ENCODE data around the gene PCDHGA9. TPM values are rescaled to one million over a fixed set of nuclear protein-coding genes. Genes with fewer than 3 reads are reported as not detected.

Gene PCDHGA9
- total RNA-seq, 1 experiment from 2014 or later, result 1.9 TPM

DNA sequence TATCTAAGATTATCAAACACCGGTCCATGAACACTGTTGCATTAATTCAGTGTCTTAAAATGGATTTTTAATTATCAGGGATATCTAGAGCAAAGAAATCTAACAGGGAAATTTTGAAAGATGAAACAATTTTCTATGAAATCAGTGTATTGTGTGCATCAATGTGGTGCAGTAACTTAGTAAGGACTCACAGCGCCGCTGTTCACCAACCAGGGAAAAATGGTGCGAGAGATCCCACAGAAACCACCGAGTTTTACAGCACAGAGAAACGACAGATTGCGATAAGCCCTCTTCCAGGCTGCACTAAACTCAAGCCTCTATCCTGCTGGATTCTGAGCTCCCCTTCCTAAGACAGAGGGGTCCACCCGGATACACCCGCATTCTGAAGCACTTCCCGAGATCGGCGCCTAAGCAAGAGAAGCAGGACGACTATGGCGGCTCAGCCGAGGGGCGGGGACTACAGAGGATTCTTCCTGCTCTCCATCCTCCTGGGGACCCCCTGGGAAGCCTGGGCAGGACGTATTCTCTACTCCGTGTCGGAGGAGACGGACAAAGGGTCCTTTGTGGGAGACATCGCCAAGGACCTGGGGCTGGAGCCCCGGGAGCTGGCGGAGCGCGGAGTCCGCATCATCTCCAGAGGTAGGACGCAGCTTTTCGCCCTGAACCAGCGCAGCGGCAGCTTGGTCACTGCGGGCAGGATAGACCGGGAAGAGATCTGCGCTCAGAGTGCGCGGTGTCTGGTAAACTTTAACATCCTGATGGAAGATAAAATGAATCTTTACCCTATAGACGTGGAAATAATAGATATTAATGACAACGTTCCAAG is 19.9 kb upstream of the PCDHGA9 start, which contains the start of gene PCDHGA7:
Gene PCDHGA7, plus strand, starts transcription at position 274 of the 826 bp plus-strand sequence. Its CDS starts 158 bp downstream, at position 432.
- Histone ChIP-seq H2AFZ (ENCODE audit: low read length) (no peak within 1 kb of the TSS), H3K27me3 (ENCODE audit: low read length) (no peaks in the 10 kb centered on the region), H3K36me3 (ENCODE audit: low read depth, low read length) (no peaks in the 10 kb centered on the region), H3K79me2 (ENCODE audit: low read length) (no peaks in the 10 kb centered on the region), H3K9me2 (replicated peaks; ENCODE audit: low read length) (no peaks in the 10 kb centered on the region), H3K9ac (ENCODE audit: low read length) (no peak within 1 kb of the TSS), H3K4me1 (ENCODE audit: insufficient read depth, low read length) (no peaks in the 10 kb centered on the region), H3K4me3 (ENCODE audit: low read length) (no peak within 1 kb of the TSS), H4K20me1 (ENCODE audit: low read length) (no peaks in the 10 kb centered on the region), H3K9me3 (ENCODE audit: low read length) (0 out of 2 replicates have a peak, but pooled peaks cover 3% of the 10 kb centered on the region), H3K4me2 (ENCODE audit: low read length) (no peak within 1 kb of the TSS), H3K27ac (ENCODE audit: low read length) (no peak within 1 kb of the TSS), H3F3A (ENCODE audit: low read length, unreplicated experiment) (no peaks in the 10 kb centered on the region)
- no peak for ATAC-seq
- DNase-seq, result no peak
- no TSS peak for BruUV-seq (replicated peaks)
- TF ChIP-seq EZH2phosphoT487 (IDR thresholded peaks at IDR 0.05; ENCODE audit: borderline replicate concordance, low read length) (no peak), EZH2 (IDR thresholded peaks at IDR 0.05; ENCODE audit: low read length, unreplicated experiment) (no peak)
- TF ChIP-seq, protein P1, sequence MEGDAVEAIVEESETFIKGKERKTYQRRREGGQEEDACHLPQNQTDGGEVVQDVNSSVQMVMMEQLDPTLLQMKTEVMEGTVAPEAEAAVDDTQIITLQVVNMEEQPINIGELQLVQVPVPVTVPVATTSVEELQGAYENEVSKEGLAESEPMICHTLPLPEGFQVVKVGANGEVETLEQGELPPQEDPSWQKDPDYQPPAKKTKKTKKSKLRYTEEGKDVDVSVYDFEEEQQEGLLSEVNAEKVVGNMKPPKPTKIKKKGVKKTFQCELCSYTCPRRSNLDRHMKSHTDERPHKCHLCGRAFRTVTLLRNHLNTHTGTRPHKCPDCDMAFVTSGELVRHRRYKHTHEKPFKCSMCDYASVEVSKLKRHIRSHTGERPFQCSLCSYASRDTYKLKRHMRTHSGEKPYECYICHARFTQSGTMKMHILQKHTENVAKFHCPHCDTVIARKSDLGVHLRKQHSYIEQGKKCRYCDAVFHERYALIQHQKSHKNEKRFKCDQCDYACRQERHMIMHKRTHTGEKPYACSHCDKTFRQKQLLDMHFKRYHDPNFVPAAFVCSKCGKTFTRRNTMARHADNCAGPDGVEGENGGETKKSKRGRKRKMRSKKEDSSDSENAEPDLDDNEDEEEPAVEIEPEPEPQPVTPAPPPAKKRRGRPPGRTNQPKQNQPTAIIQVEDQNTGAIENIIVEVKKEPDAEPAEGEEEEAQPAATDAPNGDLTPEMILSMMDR (conservative IDR thresholded peaks at IDR 0.05; ENCODE audit: low read depth, low read length), result no peak
- intact Hi-C loops (cut with micrococcal nuclease), result no loop called here
- ChIA-PET CTCF (no interaction called here), POLR2A (ENCODE audit: unreplicated experiment) (no interaction called here)

GRCh38 chr5:141383345-141383744 is 19.2 kb upstream of the PCDHGA9 start:
- BruUV-seq (replicated peaks), result no TSS peak
- no peak for TF ChIP-seq EZH2phosphoT487 (IDR thresholded peaks at IDR 0.05; ENCODE audit: borderline replicate concordance, low read length)
- no peak for TF ChIP-seq EZH2 (IDR thresholded peaks at IDR 0.05; ENCODE audit: low read length, unreplicated experiment)
- TF ChIP-seq, protein P1 (conservative IDR thresholded peaks at IDR 0.05; ENCODE audit: low read depth, low read length), result no peak
- no peaks in the 10 kb centered on the region for H4K20me1 ChIP-seq (ENCODE audit: low read length)
- no peak for ATAC-seq
- ChIA-PET CTCF (no interaction called here), POLR2A (ENCODE audit: unreplicated experiment) (no interaction called here)
- no peak overlapping the region for H3K9ac ChIP-seq (ENCODE audit: low read length)
- intact Hi-C loops (cut with micrococcal nuclease), result no loop called here
- H3K4me2 ChIP-seq (ENCODE audit: low read length), result no peak overlapping the region
- H3K4me3 ChIP-seq (ENCODE audit: low read length), result no peak overlapping the region
- no peak overlapping the region for H2AFZ ChIP-seq (ENCODE audit: low read length)
- no peaks in the 10 kb centered on the region for H3K9me2 ChIP-seq (replicated peaks; ENCODE audit: low read length)
- 0 out of 2 replicates have a peak, but pooled peaks cover 4% of the 10 kb centered on the region for H3K9me3 ChIP-seq (ENCODE audit: low read length)
- H3K27me3 ChIP-seq (ENCODE audit: low read length), result no peaks in the 10 kb centered on the region
- no peak for DNase-seq
- H3K79me2 ChIP-seq (ENCODE audit: low read length), result no peaks in the 10 kb centered on the region
- no peaks in the 10 kb centered on the region for H3K36me3 ChIP-seq (ENCODE audit: low read depth, low read length)
- no peak overlapping the region for H3K27ac ChIP-seq (ENCODE audit: low read length)
- H3K4me1 ChIP-seq (ENCODE audit: insufficient read depth, low read length), result no peaks in the 10 kb centered on the region
- H3F3A ChIP-seq (ENCODE audit: low read length, unreplicated experiment), result no peaks in the 10 kb centered on the region

Measured in PC-3 (cell line).